H9 (cell line): Measurements from ENCODE around the gene DYNLRB2. TPM values are rescaled to one million over a fixed set of nuclear protein-coding genes. Genes with fewer than 3 reads are reported as not detected.

Experiments used
- DNase-seq: peaks from one replicate; pipeline ENCODE4 v3.0.0-alpha.2; 2017
- H2AFZ ChIP-seq: one replicate; pipeline ENCODE4 v1.6.1; 2013; ENCODE audit warnings: mild to moderate bottlenecking, low read length, control low read depth, moderate library complexity
- H2AK5ac ChIP-seq: 2 replicates; pipeline ENCODE4 v1.6.1; 2013; ENCODE audit warnings: low read length, control low read depth, mixed read lengths; ENCODE audit not compliant: insufficient read length
- H2BK120ac ChIP-seq: one replicate; pipeline ENCODE4 v1.6.1; 2013; ENCODE audit warnings: low read depth, mild to moderate bottlenecking, low read length, control low read depth, inconsistent platforms; ENCODE audit not compliant: poor library complexity, severe bottlenecking
- H2BK12ac ChIP-seq: 2 replicates; pipeline ENCODE4 v1.6.1; 2013; ENCODE audit warnings: low read length, control low read depth, mixed read lengths, low read depth; ENCODE audit not compliant: insufficient read length
- H2BK15ac ChIP-seq: 2 replicates; pipeline ENCODE4 v1.6.1; 2013; ENCODE audit warnings: low read depth, low read length, control low read depth
- H2BK20ac ChIP-seq: one replicate; pipeline ENCODE4 v1.6.1; 2013; ENCODE audit warnings: low read depth, mild to moderate bottlenecking, low read length, control low read depth, inconsistent platforms; ENCODE audit not compliant: poor library complexity, severe bottlenecking
- H2BK5ac ChIP-seq: 2 replicates; pipeline ENCODE4 v1.6.1; 2013; ENCODE audit warnings: low read length, control low read depth, mixed read lengths; ENCODE audit not compliant: insufficient read length
- H3K14ac ChIP-seq: 2 replicates; pipeline ENCODE4 v1.6.1; 2013; ENCODE audit warnings: low read length, control low read depth; ENCODE audit not compliant: insufficient read depth
- H3K18ac ChIP-seq: 2 replicates; pipeline ENCODE4 v1.6.1; 2013; ENCODE audit warnings: low read depth, mild to moderate bottlenecking, mixed read lengths, low read length, control low read depth; ENCODE audit not compliant: insufficient read length
- H3K23ac ChIP-seq: 2 replicates; pipeline ENCODE4 v1.6.1; 2013; ENCODE audit warnings: low read length, control low read depth, mixed read lengths, low read depth; ENCODE audit not compliant: insufficient read length
- H3K23me2 ChIP-seq: 2 replicates; pipeline ENCODE4 v1.6.1; 2013; ENCODE audit warnings: low read depth, mild to moderate bottlenecking, mixed read lengths, low read length, control low read depth; ENCODE audit not compliant: insufficient read length, poor library complexity, severe bottlenecking
- H3K27ac ChIP-seq: 2 replicates; pipeline ENCODE4 v1.5.1; 2013; ENCODE audit warnings: low read length, control low read depth, mixed read lengths, low read depth; ENCODE audit not compliant: insufficient read length
- H3K27me3 ChIP-seq: 2 replicates; pipeline ENCODE4 v1.6.1; 2013; ENCODE audit warnings: low read length, control low read depth, inconsistent platforms; ENCODE audit not compliant: insufficient read depth
- H3K4ac ChIP-seq: 2 replicates; pipeline ENCODE4 v1.6.1; 2013; ENCODE audit warnings: low read depth, mild to moderate bottlenecking, control low read depth, inconsistent platforms, low read length, moderate library complexity
- H3K4me1 ChIP-seq: 2 replicates; pipeline ENCODE4 v1.6.1; 2013; ENCODE audit warnings: low read length, control low read depth, inconsistent platforms; ENCODE audit not compliant: insufficient read depth
- H3K4me2 ChIP-seq: 2 replicates; pipeline ENCODE4 v1.6.1; 2013; ENCODE audit warnings: low read length, control low read depth, mixed read lengths; ENCODE audit not compliant: insufficient read length, insufficient read depth
- H3K56ac ChIP-seq: 2 replicates; pipeline ENCODE4 v1.6.1; 2013; ENCODE audit warnings: low read depth, mild to moderate bottlenecking, mixed read lengths, low read length, control low read depth; ENCODE audit not compliant: insufficient read length
- H3K79me1 ChIP-seq: 2 replicates; pipeline ENCODE4 v1.6.1; 2013; ENCODE audit warnings: low read depth, mild to moderate bottlenecking, moderate library complexity, low read length, control low read depth, inconsistent platforms; ENCODE audit not compliant: insufficient read depth, poor library complexity, severe bottlenecking
- H3K79me2 ChIP-seq: 2 replicates; pipeline ENCODE4 v1.6.1; 2013; ENCODE audit warnings: low read length, control low read depth, inconsistent platforms; ENCODE audit not compliant: insufficient read depth
- H3K9ac ChIP-seq: 2 replicates; pipeline ENCODE4 v1.6.1; 2013; ENCODE audit warnings: low read length, control low read depth, mixed read lengths; ENCODE audit not compliant: insufficient read length; ENCODE audit errors: extremely low read depth
- H3K9me3 ChIP-seq: one replicate; pipeline ENCODE4 v1.6.1; 2013; ENCODE audit warnings: low read depth, low read length, inconsistent platforms; ENCODE audit not compliant: control insufficient read depth
- H3T11ph ChIP-seq: one replicate; pipeline ENCODE4 v1.6.1; 2013; ENCODE audit warnings: mild to moderate bottlenecking, low read length, control low read depth, inconsistent platforms
- H4K20me1 ChIP-seq: one replicate; pipeline ENCODE4 v1.6.1; 2013; ENCODE audit not compliant: control insufficient read depth, insufficient read length, insufficient read depth
- H4K5ac ChIP-seq: 2 replicates; pipeline ENCODE4 v1.6.1; 2013; ENCODE audit warnings: low read depth, mild to moderate bottlenecking, mixed read lengths, low read length, control low read depth; ENCODE audit not compliant: insufficient read length
- H4K8ac ChIP-seq: replicated peaks from 2 replicates; pipeline ENCODE4 v1.6.1; 2013; ENCODE audit warnings: low read length, control low read depth, mixed read lengths, low read depth; ENCODE audit not compliant: insufficient read length
- H4K91ac ChIP-seq: 2 replicates; pipeline ENCODE4 v1.6.1; 2013; ENCODE audit warnings: low read depth, mild to moderate bottlenecking, moderate library complexity, mixed read lengths, low read length, control low read depth; ENCODE audit not compliant: insufficient read length
- H3K27ac Mint-ChIP-seq, 3 experiments: 2 replicates in 2 of 3; 3 replicates in 1 of 3; pipeline ENCODE4 v1.8.0; 2020 to 2021; ENCODE audit warnings: mixed read lengths in 3 of 3, mild to moderate bottlenecking in 1 of 3, moderate library complexity in 1 of 3
- H3K27me3 Mint-ChIP-seq: 2 replicates; pipeline ENCODE4 v1.8.0; 2021; ENCODE audit warnings: low read depth, mild to moderate bottlenecking, moderate library complexity, mixed read lengths
- H3K36me3 Mint-ChIP-seq, 3 experiments: 2 replicates in 2 of 3; 3 replicates in 1 of 3; pipeline ENCODE4 v1.8.0; 2020 to 2021; ENCODE audit warnings: low read depth in 3 of 3, mixed read lengths in 3 of 3; ENCODE audit not compliant: insufficient read depth in 1 of 3
- H3K4me1 Mint-ChIP-seq, 2 experiments: 2 replicates each; pipeline ENCODE4 v1.8.0; 2020; ENCODE audit warnings: mixed read lengths in 2 of 2
- H3K4me3 Mint-ChIP-seq, 2 experiments: 2 replicates in 1 of 2; 3 replicates in 1 of 2; pipeline ENCODE4 v1.8.0; 2020 to 2021; ENCODE audit warnings: mild to moderate bottlenecking in 2 of 2, mixed read lengths in 2 of 2, moderate library complexity in 1 of 2
- H3K9me3 Mint-ChIP-seq, 2 experiments: 2 replicates in 1 of 2; 3 replicates in 1 of 2; pipeline ENCODE4 v1.8.0; 2020; ENCODE audit warnings: mild to moderate bottlenecking in 2 of 2, mixed read lengths in 2 of 2, moderate library complexity in 1 of 2
- WGBS: extraction: QIAGEN DNeasy Blood & Tissue Kit; methylation state at CpG from one replicate; pipeline ENCODE4 v1.1.7; 2013; ENCODE audit warnings: missing lambda C conversion rate, low lambda C conversion rate, mixed read lengths; ENCODE audit not compliant: insufficient read length; ENCODE audit errors: extremely low coverage; 5-methylcytosine and 5-hydroxymethylcytosine counted together
- total RNA-seq: library from RNA; stranded (reverse); gene quantifications from 2 replicates; pipeline ENCODE4 v1.2.1, GENCODE V29; 2021
- TF ChIP-seq, protein P1 (sequence below): fragments of 200-600 bp; sonication (generic); conservative IDR thresholded peaks from 3 replicates; pipeline ENCODE4 v1.8.0; 2021; ENCODE audit warnings: antibody characterized with exemption, mild to moderate bottlenecking

Gene DYNLRB2
- total RNA-seq, 1 experiment from 2014 or later, result not detected

DNA sequence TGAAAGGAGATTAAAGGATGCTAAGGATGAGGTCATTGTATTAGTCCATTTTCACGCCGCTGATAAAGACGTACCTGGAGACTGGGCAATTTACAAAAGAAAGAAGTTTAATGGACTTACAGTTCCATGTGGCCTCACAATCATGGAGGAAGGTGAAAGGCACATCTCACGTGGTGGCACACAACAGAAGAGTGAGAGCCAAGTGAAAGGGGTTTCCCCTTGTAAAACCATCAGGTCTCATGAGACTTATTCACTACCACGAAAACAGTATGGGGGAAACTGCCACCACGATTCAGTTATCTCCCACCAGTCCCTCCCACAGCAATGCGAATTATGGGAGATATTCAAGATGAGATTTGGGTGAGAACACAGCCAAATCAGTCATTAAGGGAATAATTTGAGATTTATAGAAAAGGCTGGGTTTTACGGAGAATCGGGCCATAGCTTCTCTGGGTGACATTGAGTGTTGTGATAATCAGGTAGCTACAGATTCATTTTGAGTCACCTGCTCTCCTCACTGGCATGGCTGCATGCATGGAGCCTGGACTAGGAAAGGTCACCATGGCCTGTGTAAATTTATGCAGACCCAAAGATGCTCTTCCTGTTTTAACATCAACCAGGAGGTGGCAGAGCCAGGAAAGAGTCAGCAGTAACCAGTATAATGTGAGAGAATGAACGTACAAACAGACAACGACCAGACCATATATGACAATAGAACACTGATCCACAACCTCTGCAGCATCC lies 40.5 kb upstream of the DYNLRB2 start:
- no peaks in the 10 kb centered on the region; the same call in 1 of the 2 replicates for H3K4me1 ChIP-seq
- Mint-ChIP-seq H3K36me3 (no peaks in the 10 kb centered on the region), H3K4me3 (no peak overlapping the region), H3K9me3 (no peaks in the 10 kb centered on the region; a peak in 2 of 5 replicates), H3K27ac (no peak overlapping the region), H3K4me1 (peaks cover 18 to 20% of the 10 kb centered on the region in 2 experiments), H3K27me3 (no peaks in the 10 kb centered on the region)
- H2BK20ac ChIP-seq, result no peak overlapping the region
- H3K79me1 ChIP-seq, result no peaks in the 10 kb centered on the region
- no peak overlapping the region for H3K56ac ChIP-seq
- H3K14ac ChIP-seq, result no peak overlapping the region
- no peak overlapping the region for H3K4ac ChIP-seq
- no peak overlapping the region for H2AFZ ChIP-seq
- no peaks in the 10 kb centered on the region for H3K79me2 ChIP-seq
- no peak overlapping the region for H3T11ph ChIP-seq
- no CpG with 5 or more reads among the region's 11 CpGs for WGBS
- no peak overlapping the region for H4K8ac ChIP-seq
- H2BK120ac ChIP-seq, result no peak overlapping the region
- TF ChIP-seq, protein P1, sequence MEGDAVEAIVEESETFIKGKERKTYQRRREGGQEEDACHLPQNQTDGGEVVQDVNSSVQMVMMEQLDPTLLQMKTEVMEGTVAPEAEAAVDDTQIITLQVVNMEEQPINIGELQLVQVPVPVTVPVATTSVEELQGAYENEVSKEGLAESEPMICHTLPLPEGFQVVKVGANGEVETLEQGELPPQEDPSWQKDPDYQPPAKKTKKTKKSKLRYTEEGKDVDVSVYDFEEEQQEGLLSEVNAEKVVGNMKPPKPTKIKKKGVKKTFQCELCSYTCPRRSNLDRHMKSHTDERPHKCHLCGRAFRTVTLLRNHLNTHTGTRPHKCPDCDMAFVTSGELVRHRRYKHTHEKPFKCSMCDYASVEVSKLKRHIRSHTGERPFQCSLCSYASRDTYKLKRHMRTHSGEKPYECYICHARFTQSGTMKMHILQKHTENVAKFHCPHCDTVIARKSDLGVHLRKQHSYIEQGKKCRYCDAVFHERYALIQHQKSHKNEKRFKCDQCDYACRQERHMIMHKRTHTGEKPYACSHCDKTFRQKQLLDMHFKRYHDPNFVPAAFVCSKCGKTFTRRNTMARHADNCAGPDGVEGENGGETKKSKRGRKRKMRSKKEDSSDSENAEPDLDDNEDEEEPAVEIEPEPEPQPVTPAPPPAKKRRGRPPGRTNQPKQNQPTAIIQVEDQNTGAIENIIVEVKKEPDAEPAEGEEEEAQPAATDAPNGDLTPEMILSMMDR, result no peak
- no peak overlapping the region for H4K5ac ChIP-seq
- H2AK5ac ChIP-seq, result no peak overlapping the region
- no peaks in the 10 kb centered on the region for H4K20me1 ChIP-seq
- no peak overlapping the region for H3K18ac ChIP-seq
- H2BK5ac ChIP-seq, result no peak overlapping the region
- no peaks in the 10 kb centered on the region for H3K27me3 ChIP-seq
- no peak overlapping the region for H3K4me2 ChIP-seq
- H3K27ac ChIP-seq, result no peak overlapping the region
- no peak overlapping the region for H2BK15ac ChIP-seq
- H3K9ac ChIP-seq, result no peak overlapping the region
- H2BK12ac ChIP-seq, result no peak overlapping the region
- H3K23ac ChIP-seq, result no peak overlapping the region
- no peaks in the 10 kb centered on the region for H3K23me2 ChIP-seq
- no peak for DNase-seq
- no peak overlapping the region for H4K91ac ChIP-seq
- no peaks in the 10 kb centered on the region for H3K9me3 ChIP-seq
